GM12878 (cell line): ENCODE results near the gene TUBA3E.
"Not testable (repeated sequence)": the region's sequence is repeated elsewhere in the genome, so short reads cannot be mapped to it uniquely, and the experiment has no call there.

ENCODE experiments used
- FOXM1 ChIP-seq: IDR thresholded peaks from 2 replicates; pipeline ENCODE4 v1.6.1; 2012; ENCODE audit warnings: low read depth, mild to moderate bottlenecking, inconsistent platforms, low read length, moderate library complexity
- POLR2AphosphoS5 ChIP-seq: IDR thresholded peaks from 2 replicates; pipeline ENCODE4 v1.6.1; 2011; ENCODE audit warnings: mild to moderate bottlenecking, low read length, inconsistent platforms
- SMC3 ChIP-seq: IDR thresholded peaks from 2 replicates; pipeline ENCODE4 v1.6.1; 2011; ENCODE audit warnings: low read length, improper control_type of control experiment, borderline replicate concordance
- TF ChIP-seq, protein P1 (sequence below), 3 experiments: IDR thresholded peaks in 2 of 3; conservative IDR thresholded peaks in 1 of 3; 2 replicates each; pipeline ENCODE4 v1.5.1; 2011; ENCODE audit warnings: low read depth in 3 of 3, low read length in 3 of 3, mild to moderate bottlenecking in 3 of 3, control low read depth in 2 of 3, moderate library complexity in 2 of 3, inconsistent platforms in 1 of 3, mixed read lengths in 1 of 3; ENCODE audit not compliant: control insufficient read depth in 2 of 3, insufficient read depth in 1 of 3; ENCODE audit errors: extremely low read depth in 1 of 3

DNA sequence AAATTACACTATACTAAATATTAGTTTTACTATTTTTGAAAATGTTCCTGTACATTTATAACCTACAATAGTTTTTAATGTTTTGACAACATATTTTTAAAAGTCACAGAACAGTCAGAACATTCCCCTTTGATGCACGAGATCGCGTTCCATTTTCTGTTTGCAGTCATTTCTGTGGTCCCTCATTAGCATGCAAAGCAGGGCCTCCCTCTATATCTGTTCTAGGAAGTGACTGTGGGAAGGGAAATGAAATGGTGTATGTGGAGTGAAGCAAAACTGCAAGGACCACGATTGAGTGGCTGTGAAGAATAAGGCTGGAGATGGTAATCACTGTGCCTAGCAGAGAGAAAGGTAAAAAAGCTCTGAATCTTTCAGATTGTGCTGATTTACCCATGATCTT is 24.3 kb upstream of the TUBA3E start:
- not testable (repeated sequence) for TF ChIP-seq POLR2AphosphoS5, SMC3, FOXM1
- TF ChIP-seq, protein P1, sequence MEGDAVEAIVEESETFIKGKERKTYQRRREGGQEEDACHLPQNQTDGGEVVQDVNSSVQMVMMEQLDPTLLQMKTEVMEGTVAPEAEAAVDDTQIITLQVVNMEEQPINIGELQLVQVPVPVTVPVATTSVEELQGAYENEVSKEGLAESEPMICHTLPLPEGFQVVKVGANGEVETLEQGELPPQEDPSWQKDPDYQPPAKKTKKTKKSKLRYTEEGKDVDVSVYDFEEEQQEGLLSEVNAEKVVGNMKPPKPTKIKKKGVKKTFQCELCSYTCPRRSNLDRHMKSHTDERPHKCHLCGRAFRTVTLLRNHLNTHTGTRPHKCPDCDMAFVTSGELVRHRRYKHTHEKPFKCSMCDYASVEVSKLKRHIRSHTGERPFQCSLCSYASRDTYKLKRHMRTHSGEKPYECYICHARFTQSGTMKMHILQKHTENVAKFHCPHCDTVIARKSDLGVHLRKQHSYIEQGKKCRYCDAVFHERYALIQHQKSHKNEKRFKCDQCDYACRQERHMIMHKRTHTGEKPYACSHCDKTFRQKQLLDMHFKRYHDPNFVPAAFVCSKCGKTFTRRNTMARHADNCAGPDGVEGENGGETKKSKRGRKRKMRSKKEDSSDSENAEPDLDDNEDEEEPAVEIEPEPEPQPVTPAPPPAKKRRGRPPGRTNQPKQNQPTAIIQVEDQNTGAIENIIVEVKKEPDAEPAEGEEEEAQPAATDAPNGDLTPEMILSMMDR (IDR thresholded peaks at IDR 0.05 in 2 of 3, conservative IDR thresholded peaks at IDR 0.05 in 1 of 3; ENCODE audit: control insufficient read depth in 2 of 3, extremely low read depth in 1 of 3, insufficient read depth in 1 of 3, low read depth in 3 of 3, low read length in 3 of 3) = not testable (repeated sequence)
